ENCODE data around the gene HGFAC.

The HGFAC gene

DNA sequence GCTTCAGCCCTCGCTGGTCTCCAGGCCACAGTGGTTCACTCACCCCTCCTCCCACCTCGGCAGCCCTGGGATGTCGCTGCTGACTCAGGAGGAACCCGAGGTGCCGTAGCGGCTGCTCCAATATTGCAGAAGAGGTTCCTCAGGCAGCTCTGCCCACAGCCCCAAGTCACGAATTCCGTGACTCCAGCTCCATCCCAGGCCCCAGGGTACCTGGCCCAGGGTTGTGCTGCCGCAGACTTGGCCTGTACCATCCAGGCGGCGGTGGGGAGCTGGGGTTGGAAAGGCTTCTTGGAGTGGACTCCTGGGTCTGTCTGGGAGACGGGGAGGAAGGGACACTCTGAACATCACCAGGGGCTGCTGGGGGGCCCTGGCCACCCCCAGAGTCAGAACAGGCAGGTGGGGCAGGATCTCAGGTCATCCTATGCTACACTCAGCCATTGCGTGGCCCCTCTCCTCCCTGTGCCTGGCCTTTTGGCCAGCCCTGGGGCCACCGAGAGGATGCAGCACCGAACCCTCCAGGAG lies 728 bp upstream of the HGFAC start:
- H3K36me3 Mint-ChIP-seq: no peaks in the 10 kb centered on the region
- no peak overlapping the region for H3K4me3 Mint-ChIP-seq
- no peak overlapping the region for H3K27ac Mint-ChIP-seq
- H3K27me3 Mint-ChIP-seq: peaks cover 12% of the 10 kb centered on the region
- no peaks in the 10 kb centered on the region for H3K9me3 Mint-ChIP-seq
- no peak for ATAC-seq
- no peaks in the 10 kb centered on the region for H3K4me1 Mint-ChIP-seq

DNA sequence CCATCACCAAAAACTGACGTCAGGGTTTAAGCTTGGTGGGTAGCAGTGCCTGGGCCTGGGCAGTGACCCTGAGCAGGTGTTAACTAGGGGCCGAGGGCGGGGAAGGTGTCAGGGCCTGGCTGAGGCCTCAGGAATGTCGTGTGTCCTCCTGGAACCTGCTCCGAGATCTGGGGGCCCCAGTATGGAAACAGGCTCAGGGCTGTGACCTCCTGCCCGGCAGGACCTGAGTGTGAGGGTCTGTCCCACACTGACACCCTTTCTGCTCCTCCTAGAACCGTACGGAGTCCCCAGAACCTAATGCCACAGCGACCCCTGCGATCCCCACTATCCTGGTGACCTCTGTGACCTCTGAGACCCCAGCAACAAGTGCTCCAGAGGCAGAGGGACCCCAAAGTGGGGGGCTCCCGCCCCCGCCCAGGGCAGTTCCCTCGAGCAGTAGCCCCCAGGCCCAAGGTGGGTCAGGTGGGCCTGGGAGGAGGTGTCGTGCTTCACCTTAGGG lies 741 bp downstream of the HGFAC start:
- Mint-ChIP-seq H3K36me3 (no peaks in the 10 kb centered on the region), H3K4me3 (no peak overlapping the region), H3K4me1 (no peaks in the 10 kb centered on the region), H3K27me3 (peaks cover 10% of the 10 kb centered on the region), H3K27ac (no peak overlapping the region), H3K9me3 (no peaks in the 10 kb centered on the region)
- ATAC-seq: no peak

DNA sequence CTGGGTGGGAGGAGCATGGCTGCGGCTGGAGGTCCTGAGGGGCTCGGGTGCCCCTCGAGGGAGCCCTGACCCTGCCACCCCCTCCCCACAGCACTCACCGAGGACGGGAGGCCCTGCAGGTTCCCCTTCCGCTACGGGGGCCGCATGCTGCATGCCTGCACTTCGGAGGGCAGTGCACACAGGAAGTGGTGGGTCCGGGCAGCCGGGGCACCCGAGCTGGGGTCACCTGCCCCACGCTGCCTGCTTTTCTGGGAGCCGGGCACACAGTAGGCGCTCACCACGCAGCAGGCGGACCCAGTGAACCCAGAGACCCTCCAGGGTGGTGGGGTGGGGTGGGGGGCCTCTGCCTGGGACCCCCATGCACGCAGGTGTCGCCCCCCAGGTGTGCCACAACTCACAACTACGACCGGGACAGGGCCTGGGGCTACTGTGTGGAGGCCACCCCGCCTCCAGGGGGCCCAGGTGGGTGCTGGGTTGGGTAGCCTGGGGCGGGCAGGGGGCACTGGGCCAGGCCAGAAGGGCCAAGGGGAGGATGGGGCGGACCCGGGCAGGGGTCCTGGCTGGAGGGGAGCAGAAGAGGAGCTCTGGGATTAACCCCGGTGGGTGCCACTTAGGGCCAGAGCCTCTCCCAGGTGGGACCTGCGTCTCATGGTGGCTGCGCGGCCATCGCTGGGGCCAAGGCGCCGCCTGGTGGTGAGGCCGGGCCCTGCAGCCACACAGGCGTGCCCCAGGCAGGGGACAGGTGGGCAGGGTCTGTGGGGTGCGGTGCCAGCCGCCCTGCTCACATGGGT lies 1.4 kb downstream of the HGFAC start:
- Mint-ChIP-seq H3K4me1 (no peaks in the 10 kb centered on the region), H3K27ac (no peak overlapping the region), H3K36me3 (no peaks in the 10 kb centered on the region), H3K27me3 (peaks cover 11% of the 10 kb centered on the region), H3K9me3 (no peaks in the 10 kb centered on the region), H3K4me3 (no peak overlapping the region)
- peak; percentile 64 for ATAC-seq

DNA sequence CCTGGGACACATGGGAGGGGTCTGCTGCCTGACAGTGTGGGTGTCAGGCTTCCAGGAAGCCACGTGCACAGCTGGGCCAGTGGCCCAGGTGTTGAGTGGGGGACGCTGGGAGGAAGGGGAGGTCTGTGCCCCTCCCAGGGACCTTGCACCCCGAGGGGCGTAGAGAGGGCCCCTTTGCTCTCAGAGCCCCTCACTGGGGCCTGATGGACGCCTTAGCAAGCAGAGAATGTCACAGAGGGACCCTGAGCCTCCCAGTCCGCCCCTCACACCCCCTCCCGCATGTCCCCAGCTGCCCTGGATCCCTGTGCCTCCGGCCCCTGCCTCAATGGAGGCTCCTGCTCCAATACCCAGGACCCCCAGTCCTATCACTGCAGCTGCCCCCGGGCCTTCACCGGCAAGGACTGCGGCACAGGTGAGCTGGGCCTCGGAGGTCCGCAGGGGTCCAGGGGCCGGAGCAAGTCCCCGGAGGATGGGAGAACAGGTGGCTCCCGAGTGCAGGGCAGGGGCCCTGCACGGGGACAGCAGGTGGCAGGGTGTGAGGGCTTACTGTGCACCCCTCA lies 2.1 kb downstream of the HGFAC start:
- H3K4me1 Mint-ChIP-seq: no peaks in the 10 kb centered on the region
- no peaks in the 10 kb centered on the region for H3K36me3 Mint-ChIP-seq
- no peak overlapping the region for H3K27ac Mint-ChIP-seq
- ATAC-seq: no peak
- H3K27me3 Mint-ChIP-seq: peaks cover 18% of the 10 kb centered on the region
- no peaks in the 10 kb centered on the region for H3K9me3 Mint-ChIP-seq
- H3K4me3 Mint-ChIP-seq: no peak overlapping the region

DNA sequence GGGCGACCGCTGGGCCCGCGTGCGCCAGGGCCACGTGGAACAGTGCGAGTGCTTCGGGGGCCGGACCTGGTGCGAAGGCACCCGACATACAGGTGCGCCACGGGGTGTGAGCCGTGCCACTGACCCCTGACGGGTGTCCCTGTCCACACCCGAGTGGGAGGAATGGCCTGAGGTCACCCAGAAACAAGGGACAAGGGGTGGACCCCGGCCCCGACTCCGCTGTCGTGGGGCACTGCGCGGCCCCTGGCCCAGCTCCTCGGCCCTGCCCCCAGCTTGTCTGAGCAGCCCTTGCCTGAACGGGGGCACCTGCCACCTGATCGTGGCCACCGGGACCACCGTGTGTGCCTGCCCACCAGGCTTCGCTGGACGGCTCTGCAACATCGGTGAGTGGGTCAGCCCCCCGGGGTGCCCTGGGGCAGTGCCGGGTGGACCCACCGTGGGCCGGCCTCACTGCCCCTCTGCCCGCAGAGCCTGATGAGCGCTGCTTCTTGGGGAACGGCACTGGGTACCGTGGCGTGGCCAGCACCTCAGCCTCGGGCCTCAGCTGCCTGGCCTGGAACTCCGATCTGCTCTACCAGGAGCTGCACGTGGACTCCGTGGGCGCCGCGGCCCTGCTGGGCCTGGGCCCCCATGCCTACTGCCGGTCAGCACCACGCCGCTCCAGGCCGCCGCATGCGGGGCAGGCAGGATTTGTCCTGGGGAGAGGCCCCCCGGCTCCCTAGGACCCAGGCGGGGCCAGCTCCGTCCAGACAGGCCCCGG lies 2.8 kb downstream of the HGFAC start:
- no peaks in the 10 kb centered on the region for H3K9me3 Mint-ChIP-seq
- H3K36me3 Mint-ChIP-seq: no peaks in the 10 kb centered on the region
- ATAC-seq: peak; percentile 1
- H3K4me3 Mint-ChIP-seq: no peak overlapping the region
- H3K27ac Mint-ChIP-seq: no peak overlapping the region
- H3K4me1 Mint-ChIP-seq: no peaks in the 10 kb centered on the region
- H3K27me3 Mint-ChIP-seq: peaks cover 25% of the 10 kb centered on the region

DNA sequence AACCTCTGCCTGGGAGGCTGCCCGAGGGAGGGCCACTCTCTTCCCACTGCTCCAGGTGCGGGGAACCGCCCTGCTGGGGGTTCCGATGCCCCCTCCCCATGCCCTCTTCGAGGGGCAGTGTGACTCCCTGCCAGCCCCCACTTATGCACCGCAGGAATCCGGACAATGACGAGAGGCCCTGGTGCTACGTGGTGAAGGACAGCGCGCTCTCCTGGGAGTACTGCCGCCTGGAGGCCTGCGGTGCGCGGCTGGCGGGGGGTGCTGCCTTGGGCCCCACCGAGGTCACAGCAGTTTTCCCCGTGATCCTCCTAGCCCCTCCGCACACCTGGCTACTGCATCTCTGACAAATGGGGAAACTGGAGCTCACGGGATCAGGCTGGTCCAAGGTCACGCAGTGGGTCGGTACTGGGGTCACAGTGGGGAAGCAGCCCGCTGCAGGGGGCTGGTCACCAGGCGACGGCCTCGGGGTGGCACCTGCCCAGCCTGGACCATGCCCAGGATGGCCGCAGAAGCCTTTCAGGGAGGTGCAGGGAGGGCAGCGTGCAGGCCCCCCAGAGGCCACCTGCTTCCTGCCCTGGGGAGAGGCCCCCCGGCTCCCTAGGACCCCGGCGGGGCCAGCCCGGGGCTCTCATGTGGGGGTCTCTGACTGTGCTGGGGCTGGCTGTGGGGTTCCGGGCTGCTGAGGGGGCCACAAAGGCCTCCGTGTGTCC lies 3.5 kb downstream of the HGFAC start:
- Mint-ChIP-seq H3K4me1 (no peaks in the 10 kb centered on the region), H3K27me3 (peaks cover 28% of the 10 kb centered on the region), H3K9me3 (no peaks in the 10 kb centered on the region), H3K36me3 (no peaks in the 10 kb centered on the region), H3K4me3 (no peak overlapping the region), H3K27ac (no peak overlapping the region)
- no peak for ATAC-seq

DNA sequence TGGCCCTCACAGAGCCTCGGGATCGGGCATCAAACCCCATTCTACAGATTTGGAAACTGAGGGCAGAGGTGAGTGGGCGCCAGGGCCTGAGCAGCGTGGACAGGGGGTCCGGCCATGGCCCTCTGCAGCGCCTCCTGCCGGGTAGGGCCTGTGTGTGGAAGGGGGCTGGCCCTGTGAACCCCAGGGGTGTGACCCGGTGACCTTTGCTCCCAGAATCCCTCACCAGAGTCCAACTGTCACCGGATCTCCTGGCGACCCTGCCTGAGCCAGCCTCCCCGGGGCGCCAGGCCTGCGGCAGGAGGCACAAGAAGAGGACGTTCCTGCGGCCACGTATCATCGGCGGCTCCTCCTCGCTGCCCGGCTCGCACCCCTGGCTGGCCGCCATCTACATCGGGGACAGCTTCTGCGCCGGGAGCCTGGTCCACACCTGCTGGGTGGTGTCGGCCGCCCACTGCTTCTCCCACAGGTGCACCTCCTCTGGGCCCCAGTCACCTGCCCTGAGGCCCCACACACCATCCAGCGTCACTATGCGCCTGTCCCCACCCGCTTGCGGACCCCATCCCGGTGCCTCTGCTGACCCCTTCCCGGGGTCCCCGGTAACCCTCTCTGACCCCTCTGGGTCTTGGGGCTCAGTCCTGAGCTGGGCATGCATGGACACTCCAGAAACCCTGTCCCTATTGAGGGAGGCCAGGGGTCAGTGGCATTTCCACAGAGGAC lies 4.2 kb downstream of the HGFAC start:
- Mint-ChIP-seq H3K4me3 (no peak overlapping the region), H3K36me3 (no peaks in the 10 kb centered on the region), H3K4me1 (no peaks in the 10 kb centered on the region), H3K9me3 (no peaks in the 10 kb centered on the region), H3K27me3 (peaks cover 35% of the 10 kb centered on the region), H3K27ac (no peak overlapping the region)
- ATAC-seq: no peak

DNA sequence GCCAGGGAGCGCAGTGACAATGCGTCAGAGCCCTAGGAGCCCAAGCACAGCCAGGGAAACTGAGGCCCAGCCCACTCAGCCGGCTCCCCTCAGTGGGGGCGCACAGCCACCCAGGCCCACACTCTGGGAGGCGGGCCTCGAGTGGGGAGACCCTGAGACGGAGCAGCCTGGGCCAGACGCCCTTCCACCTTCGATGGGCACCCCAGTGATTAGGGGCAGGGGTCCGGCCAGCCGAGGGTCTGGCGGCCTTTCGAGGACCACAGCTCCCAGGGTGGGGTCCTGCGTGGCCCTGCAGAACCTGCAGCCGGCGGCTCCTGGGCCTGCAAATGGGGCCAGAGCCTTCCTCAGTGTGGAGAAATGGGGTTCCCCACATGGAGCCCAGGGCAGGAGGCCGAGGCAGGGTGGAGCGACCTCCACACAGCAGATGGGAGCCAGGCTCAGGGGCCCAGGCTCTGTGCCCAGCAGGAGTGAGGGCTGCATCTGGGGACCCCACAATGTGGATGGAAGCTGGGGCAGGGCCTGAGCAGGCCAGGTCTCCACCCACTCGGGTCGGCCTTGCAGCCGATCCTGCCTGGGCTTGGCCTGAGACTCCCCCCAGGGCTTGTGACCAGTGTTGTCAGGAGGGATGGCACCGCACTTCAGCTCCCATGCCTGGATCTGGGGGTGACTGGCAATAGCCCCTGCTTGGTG lies 5.0 kb downstream of the HGFAC start:
- no peaks in the 10 kb centered on the region for H3K9me3 Mint-ChIP-seq
- no peak for ATAC-seq
- no peak overlapping the region for H3K27ac Mint-ChIP-seq
- H3K4me1 Mint-ChIP-seq: no peaks in the 10 kb centered on the region
- H3K27me3 Mint-ChIP-seq: peaks cover 37% of the 10 kb centered on the region
- H3K36me3 Mint-ChIP-seq: no peaks in the 10 kb centered on the region
- H3K4me3 Mint-ChIP-seq: no peak overlapping the region

DNA sequence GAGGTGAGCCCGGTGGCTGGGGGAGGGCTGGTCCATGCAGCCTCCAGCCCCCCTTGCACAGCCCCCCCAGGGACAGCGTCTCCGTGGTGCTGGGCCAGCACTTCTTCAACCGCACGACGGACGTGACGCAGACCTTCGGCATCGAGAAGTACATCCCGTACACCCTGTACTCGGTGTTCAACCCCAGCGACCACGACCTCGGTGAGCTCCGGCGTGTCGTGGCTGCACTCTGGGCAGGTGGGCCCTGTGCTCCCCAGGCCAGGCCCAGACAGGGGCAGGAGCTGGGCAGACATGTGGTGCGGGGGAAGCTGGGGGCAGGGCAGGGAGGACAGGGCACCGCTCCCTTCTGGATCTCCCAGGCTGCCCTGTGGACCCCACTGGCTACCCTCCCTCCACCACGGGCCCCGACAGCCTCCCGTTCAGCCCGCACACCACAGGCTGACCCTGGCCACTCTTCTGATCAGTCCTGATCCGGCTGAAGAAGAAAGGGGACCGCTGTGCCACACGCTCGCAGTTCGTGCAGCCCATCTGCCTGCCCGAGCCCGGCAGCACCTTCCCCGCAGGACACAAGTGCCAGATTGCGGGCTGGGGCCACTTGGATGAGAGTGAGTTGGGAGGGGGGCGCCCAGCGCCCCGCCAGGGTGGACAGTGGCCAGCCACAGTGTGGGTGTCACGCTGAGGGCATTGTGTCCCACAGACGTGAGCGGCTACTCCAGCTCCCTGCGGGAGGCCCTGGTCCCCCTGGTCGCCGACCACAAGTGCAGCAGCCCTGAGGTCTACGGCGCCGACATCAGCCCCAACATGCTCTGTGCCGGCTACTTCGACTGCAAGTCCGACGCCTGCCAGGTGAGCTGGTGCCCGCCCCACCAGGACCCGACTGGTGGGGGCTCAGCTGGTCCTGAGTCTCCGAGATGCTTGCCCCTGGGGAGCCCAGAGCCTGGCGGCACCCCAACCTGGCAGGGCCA lies 5.9 kb downstream of the HGFAC start:
- no peak for ATAC-seq
- H3K4me1 Mint-ChIP-seq: no peaks in the 10 kb centered on the region
- peaks cover 37% of the 10 kb centered on the region for H3K27me3 Mint-ChIP-seq
- no peaks in the 10 kb centered on the region for H3K36me3 Mint-ChIP-seq
- no peak overlapping the region for H3K4me3 Mint-ChIP-seq
- no peaks in the 10 kb centered on the region for H3K9me3 Mint-ChIP-seq
- H3K27ac Mint-ChIP-seq: no peak overlapping the region

DNA sequence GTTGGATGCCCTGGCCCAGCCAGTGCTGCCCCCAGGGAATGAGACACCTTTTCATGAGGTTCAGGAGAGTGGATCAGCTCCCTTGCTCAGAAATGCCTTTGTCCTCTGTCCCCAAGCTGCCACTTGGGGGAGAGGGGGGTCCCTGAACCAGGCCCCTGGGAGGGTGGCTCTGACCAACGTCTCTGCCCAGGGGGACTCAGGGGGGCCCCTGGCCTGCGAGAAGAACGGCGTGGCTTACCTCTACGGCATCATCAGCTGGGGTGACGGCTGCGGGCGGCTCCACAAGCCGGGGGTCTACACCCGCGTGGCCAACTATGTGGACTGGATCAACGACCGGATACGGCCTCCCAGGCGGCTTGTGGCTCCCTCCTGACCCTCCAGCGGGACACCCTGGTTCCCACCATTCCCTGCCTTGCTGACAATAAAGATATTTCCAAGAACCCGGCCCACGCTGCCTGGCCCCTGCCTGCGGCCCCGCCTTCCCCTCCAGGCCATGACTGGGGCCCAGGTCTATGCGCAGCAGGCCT lies 7.3 kb downstream of the HGFAC start:
- no peaks in the 10 kb centered on the region for H3K36me3 Mint-ChIP-seq
- H3K27me3 Mint-ChIP-seq: peaks cover 37% of the 10 kb centered on the region
- H3K4me3 Mint-ChIP-seq: no peak overlapping the region
- H3K27ac Mint-ChIP-seq: no peak overlapping the region
- no peak for ATAC-seq
- H3K4me1 Mint-ChIP-seq: no peaks in the 10 kb centered on the region
- H3K9me3 Mint-ChIP-seq: peaks cover 2% of the 10 kb centered on the region

DNA sequence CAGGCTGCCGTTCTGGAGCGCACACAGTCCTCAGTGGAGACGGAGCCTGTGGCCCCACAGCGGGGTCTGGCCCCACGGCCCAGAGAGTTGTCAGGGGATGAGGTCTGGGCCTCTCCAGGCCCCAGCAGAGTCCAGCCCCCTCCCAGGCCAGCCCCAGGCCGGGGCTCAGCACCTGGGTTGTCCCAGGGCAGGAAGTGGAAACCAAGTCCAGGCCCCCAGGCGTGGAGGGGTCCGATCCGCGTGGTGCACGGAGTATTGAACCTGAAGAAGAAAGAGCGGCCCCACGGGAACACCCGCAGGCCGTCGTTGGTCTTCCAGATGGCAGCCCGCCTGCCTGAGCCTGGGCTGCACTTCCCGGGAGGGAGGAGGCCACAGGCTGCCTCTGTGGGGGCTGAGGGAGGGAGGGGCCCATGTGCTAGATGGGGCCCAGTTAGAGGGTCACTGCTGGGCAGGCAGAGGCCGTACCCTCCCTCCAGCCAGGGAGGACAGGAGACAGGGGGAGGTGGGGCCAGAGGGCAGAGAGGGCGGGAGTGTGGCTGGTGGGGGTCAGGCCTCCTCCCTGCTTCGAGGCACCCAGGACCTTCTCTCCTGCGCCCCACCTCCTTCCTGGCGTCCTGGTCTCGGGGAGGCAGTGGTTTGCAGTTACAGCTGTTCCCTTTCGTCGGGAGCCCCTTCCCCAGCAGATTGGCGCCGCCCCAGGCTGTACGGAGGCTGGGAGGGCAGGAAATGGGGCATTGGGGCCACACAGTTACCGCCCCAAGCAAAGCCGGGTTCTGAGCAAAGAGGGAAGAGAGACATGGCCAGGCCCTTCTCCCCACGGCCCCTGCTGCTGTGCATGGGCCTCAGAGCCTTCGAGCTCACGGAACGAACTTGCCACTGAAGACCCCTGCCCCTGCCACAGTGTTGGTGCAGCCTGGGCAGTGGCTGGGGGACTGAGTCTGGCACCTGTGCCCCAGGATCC lies 8.1 kb downstream of the HGFAC start:
- ATAC-seq: peak; percentile 41
- Mint-ChIP-seq H3K4me1 (no peaks in the 10 kb centered on the region), H3K36me3 (peaks cover under 1% of the 10 kb centered on the region), H3K27me3 (peaks cover 36% of the 10 kb centered on the region), H3K27ac (no peak overlapping the region), H3K4me3 (no peak overlapping the region), H3K9me3 (peaks cover 2% of the 10 kb centered on the region)

DNA sequence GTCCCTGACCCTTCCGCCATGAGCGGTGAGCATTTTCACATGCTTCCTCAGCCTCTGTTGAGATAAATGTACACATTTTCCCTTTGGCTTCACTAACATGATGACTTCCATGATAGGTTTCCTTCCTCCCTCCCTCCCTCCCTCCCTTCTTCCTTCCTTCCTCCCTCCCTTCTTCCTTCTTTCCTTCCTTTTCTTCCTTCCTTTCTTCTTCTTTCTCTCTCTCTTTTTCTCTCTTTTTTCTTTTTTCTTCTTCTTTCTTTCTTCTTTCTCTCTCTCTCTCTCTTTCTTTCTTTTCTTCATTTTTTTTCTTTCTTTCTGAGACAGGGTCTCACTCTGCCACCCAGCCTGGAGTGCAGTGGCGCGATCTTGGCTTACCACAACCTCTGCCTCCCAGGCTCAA lies 8.9 kb downstream of the HGFAC start:
- H3K4me1 Mint-ChIP-seq: no peaks in the 10 kb centered on the region
- H3K27me3 Mint-ChIP-seq: peaks cover 29% of the 10 kb centered on the region
- H3K4me3 Mint-ChIP-seq: no peak overlapping the region
- peaks cover 10% of the 10 kb centered on the region for H3K9me3 Mint-ChIP-seq
- H3K36me3 Mint-ChIP-seq: peaks cover 7% of the 10 kb centered on the region
- no peak overlapping the region for H3K27ac Mint-ChIP-seq
- ATAC-seq: no peak
